ENCODE measurements around the gene MYO1E.

GRCh38 chr15:59199626-59200465, 172.8 kb downstream of the MYO1E start:
- no peak for TF ChIP-seq CTCF (IDR thresholded peaks at IDR 0.05)
- TF ChIP-seq POLR2A (IDR thresholded peaks at IDR 0.05) = no peak
